GM12878 (cell line): ENCODE results near the gene MISP3. TPM values are rescaled to one million over a fixed set of nuclear protein-coding genes. Genes with fewer than 3 reads are reported as not detected.
A peak's percentile ranks its signal among the peaks of the same experiment; 100 is the strongest.

Source experiments
- ASH2L ChIP-seq: fragments of 300-600, 200-600 bp; sonication (generic); IDR thresholded peaks from 2 replicates; pipeline ENCODE4 v1.6.1; 2017; ENCODE audit warnings: low read depth, mild to moderate bottlenecking, borderline replicate concordance
- CBX3 ChIP-seq: fragments of 200-600 bp; sonication (generic); IDR thresholded peaks from 2 replicates; pipeline ENCODE4 v1.6.1; 2016; ENCODE audit warnings: low read depth, borderline replicate concordance
- ESRRA ChIP-seq: IDR thresholded peaks from 2 replicates; pipeline ENCODE4 v1.6.1; 2012; ENCODE audit warnings: mild to moderate bottlenecking, low read length, improper control_type of control experiment
- FOXK2 ChIP-seq: fragments of 450-650 bp; IDR thresholded peaks from 2 replicates; pipeline ENCODE4 v1.6.1; 2017; ENCODE audit warnings: mild to moderate bottlenecking, moderate library complexity
- HDAC2 ChIP-seq: fragments of 200-600 bp; sonication (generic); IDR thresholded peaks from 2 replicates; pipeline ENCODE4 v1.6.1; 2017
- JUNB ChIP-seq: IDR thresholded peaks from 2 replicates; pipeline ENCODE4 v1.6.1; 2016; ENCODE audit warnings: antibody characterized with exemption, mild to moderate bottlenecking
- KDM1A ChIP-seq: fragments of 200-600 bp; sonication (generic); IDR thresholded peaks from 2 replicates; pipeline ENCODE4 v1.6.1; 2016; ENCODE audit warnings: borderline replicate concordance
- MYB ChIP-seq: fragments of 150-350 bp; IDR thresholded peaks from 2 replicates; pipeline ENCODE4 v1.6.1; 2014; ENCODE audit warnings: mild to moderate bottlenecking, low read depth, low read length, borderline replicate concordance
- NBN ChIP-seq: fragments of 450-650 bp; IDR thresholded peaks from 2 replicates; pipeline ENCODE4 v1.6.1; 2016
- NFIC ChIP-seq: IDR thresholded peaks from 2 replicates; pipeline ENCODE4 v1.6.1; 2012; ENCODE audit warnings: low read depth, mild to moderate bottlenecking, inconsistent platforms, low read length, moderate library complexity
- SREBF1 ChIP-seq: IDR thresholded peaks from 2 replicates; pipeline ENCODE4 v1.6.1; 2012; ENCODE audit warnings: mild to moderate bottlenecking, low read length
- SRF ChIP-seq, 2 experiments: IDR thresholded peaks; 2 replicates each; pipeline ENCODE4 v1.6.1; 2011; ENCODE audit warnings: low read depth in 2 of 2, low read length in 2 of 2, mild to moderate bottlenecking in 1 of 2, moderate library complexity in 1 of 2
- STAT1 ChIP-seq: fragments of 450-650 bp; conservative IDR thresholded peaks from 2 replicates; pipeline ENCODE4 v1.6.1; 2014; ENCODE audit warnings: antibody characterized with exemption, mild to moderate bottlenecking
- YBX1 ChIP-seq: fragments of 450-650 bp; IDR thresholded peaks from 2 replicates; pipeline ENCODE4 v1.6.1; 2016; ENCODE audit warnings: antibody characterized with exemption
- polyA plus RNA-seq, 11 experiments: library from polyadenylated mRNA; depleted of rRNA in 4 of 11; unstranded in 6 of 11; stranded (reverse) in 5 of 11; fragments of >200 nt; fragmentation: Nextera tagmentation in 4 of 11; fragmentation: Illumina TruSeq in 1 of 11; extraction: Ambion mirVana in 4 of 11; extraction: Trizol in 1 of 11; gene quantifications; 1 replicate in 1 of 11; 2 replicates in 10 of 11; pipeline versions ENCODE4 v1.2.1 to v1.2.3, GENCODE V29; 2011 to 2016; ENCODE audit warnings: inconsistent platforms in 2 of 11, missing spikeins in 2 of 11, low read depth in 1 of 11
- total RNA-seq, 4 experiments: library from RNA; depleted of rRNA in 3 of 4; stranded (reverse); fragments of >200 nt in 3 of 4; fragmentation: Illumina TruSeq in 1 of 4; extraction: Trizol in 1 of 4; gene quantifications; 2 replicates each; pipeline versions ENCODE4 v1.2.1 to v1.2.3, GENCODE V29; 2013 to 2021
- TF ChIP-seq, protein P1 (sequence below): fragments of 450-650 bp; IDR thresholded peaks from 2 replicates; pipeline ENCODE4 v1.6.1; 2017; ENCODE audit warnings: mild to moderate bottlenecking, moderate library complexity
- TF ChIP-seq, protein P2 (sequence below): fragments of 450-650 bp; formaldehyde crosslinking; IDR thresholded peaks from 2 replicates; pipeline ENCODE4 v1.4.0; 2022; ENCODE audit warnings: mild to moderate bottlenecking, moderate library complexity
- TF ChIP-seq, protein P3 (sequence below): IDR thresholded peaks from 2 replicates; pipeline ENCODE4 v1.6.1; 2011; ENCODE audit warnings: low read depth, low read length, improper control_type of control experiment, borderline replicate concordance

Gene MISP3
- total and polyA plus RNA-seq, 10 of the 15 experiments (the other 5 are each of a cell fraction or from before 2014, with no cell fraction given): 0.07 to 1.4 (median 0.64) TPM

DNA sequence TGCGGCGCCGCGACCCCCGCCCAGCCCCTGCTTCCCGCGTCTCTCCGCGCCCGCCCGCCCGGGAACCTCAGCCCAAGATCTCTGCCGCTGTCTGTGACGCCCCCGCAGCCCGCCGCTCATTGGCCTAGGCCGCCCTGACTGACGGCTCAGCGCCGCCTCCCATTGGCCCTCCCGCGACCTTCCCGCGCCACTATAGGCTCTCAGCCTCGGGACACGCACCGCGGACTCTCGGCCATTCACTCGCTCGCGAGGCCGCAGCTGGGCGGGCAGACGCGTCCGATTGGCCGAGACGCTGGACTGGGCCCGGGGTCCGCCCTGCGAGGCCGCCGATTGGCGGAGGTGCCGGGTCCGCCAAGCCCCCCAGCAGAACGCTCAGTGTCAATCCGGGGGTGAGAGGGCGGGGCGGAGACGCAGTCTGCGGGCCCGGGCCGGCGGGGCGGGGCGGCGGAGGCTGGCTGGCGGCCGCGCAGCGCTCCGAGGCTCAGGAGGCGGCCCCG is 45.1 kb downstream of the MISP3 start, which contains the start of gene PRKACA (continued):
- TF ChIP-seq, protein P1, sequence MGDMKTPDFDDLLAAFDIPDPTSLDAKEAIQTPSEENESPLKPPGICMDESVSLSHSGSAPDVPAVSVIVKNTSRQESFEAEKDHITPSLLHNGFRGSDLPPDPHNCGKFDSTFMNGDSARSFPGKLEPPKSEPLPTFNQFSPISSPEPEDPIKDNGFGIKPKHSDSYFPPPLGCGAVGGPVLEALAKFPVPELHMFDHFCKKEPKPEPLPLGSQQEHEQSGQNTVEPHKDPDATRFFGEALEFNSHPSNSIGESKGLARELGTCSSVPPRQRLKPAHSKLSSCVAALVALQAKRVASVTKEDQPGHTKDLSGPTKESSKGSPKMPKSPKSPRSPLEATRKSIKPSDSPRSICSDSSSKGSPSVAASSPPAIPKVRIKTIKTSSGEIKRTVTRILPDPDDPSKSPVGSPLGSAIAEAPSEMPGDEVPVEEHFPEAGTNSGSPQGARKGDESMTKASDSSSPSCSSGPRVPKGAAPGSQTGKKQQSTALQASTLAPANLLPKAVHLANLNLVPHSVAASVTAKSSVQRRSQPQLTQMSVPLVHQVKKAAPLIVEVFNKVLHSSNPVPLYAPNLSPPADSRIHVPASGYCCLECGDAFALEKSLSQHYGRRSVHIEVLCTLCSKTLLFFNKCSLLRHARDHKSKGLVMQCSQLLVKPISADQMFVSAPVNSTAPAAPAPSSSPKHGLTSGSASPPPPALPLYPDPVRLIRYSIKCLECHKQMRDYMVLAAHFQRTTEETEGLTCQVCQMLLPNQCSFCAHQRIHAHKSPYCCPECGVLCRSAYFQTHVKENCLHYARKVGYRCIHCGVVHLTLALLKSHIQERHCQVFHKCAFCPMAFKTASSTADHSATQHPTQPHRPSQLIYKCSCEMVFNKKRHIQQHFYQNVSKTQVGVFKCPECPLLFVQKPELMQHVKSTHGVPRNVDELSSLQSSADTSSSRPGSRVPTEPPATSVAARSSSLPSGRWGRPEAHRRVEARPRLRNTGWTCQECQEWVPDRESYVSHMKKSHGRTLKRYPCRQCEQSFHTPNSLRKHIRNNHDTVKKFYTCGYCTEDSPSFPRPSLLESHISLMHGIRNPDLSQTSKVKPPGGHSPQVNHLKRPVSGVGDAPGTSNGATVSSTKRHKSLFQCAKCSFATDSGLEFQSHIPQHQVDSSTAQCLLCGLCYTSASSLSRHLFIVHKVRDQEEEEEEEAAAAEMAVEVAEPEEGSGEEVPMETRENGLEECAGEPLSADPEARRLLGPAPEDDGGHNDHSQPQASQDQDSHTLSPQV: no peak
- TF ChIP-seq ESRRA (no peak), HDAC2 (no peak), ASH2L (no peak), CBX3 (no peak), NBN (no peak), SRF (IDR thresholded peaks at IDR 0.05; ENCODE audit: low read depth in 2 of 2, low read length in 2 of 2) (no peak), SREBF1 (0 out of 2 replicates have a peak, but pooled peaks have one; percentile 26), YBX1 (no peak), MYB (no peak), KDM1A (no peak), JUNB (no peak), FOXK2 (no peak), NFIC (no peak), STAT1 (no peak)
- TF ChIP-seq, protein P2, sequence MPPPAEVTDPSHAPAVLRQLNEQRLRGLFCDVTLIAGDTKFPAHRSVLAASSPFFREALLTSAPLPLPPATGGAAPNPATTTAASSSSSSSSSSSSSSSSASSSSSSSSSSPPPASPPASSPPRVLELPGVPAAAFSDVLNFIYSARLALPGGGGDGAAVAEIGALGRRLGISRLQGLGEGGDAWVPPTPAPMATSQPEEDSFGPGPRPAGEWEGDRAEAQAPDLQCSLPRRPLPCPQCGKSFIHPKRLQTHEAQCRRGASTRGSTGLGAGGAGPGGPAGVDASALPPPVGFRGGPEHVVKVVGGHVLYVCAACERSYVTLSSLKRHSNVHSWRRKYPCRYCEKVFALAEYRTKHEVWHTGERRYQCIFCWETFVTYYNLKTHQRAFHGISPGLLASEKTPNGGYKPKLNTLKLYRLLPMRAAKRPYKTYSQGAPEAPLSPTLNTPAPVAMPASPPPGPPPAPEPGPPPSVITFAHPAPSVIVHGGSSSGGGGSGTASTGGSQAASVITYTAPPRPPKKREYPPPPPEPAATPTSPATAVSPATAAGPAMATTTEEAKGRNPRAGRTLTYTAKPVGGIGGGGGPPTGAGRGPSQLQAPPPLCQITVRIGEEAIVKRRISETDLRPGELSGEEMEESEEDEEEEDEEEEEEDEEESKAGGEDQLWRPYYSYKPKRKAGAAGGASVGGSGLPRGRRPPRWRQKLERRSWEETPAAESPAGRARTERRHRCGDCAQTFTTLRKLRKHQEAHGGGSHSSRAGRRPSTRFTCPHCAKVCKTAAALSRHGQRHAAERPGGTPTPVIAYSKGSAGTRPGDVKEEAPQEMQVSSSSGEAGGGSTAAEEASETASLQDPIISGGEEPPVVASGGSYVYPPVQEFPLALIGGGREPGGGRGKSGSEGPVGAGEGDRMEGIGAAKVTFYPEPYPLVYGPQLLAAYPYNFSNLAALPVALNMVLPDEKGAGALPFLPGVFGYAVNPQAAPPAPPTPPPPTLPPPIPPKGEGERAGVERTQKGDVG (CRISPR knock-in tag): no peak
- TF ChIP-seq, protein P3, sequence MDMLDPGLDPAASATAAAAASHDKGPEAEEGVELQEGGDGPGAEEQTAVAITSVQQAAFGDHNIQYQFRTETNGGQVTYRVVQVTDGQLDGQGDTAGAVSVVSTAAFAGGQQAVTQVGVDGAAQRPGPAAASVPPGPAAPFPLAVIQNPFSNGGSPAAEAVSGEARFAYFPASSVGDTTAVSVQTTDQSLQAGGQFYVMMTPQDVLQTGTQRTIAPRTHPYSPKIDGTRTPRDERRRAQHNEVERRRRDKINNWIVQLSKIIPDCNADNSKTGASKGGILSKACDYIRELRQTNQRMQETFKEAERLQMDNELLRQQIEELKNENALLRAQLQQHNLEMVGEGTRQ: no peak
